ENCODE measurements around the gene ARID1B. TPM values are rescaled to one million over a fixed set of nuclear protein-coding genes. Genes with fewer than 3 reads are reported as not detected.

The ARID1B gene
- total RNA-seq, 1 experiment from 2014 or later: 35.6 TPM

DNA sequence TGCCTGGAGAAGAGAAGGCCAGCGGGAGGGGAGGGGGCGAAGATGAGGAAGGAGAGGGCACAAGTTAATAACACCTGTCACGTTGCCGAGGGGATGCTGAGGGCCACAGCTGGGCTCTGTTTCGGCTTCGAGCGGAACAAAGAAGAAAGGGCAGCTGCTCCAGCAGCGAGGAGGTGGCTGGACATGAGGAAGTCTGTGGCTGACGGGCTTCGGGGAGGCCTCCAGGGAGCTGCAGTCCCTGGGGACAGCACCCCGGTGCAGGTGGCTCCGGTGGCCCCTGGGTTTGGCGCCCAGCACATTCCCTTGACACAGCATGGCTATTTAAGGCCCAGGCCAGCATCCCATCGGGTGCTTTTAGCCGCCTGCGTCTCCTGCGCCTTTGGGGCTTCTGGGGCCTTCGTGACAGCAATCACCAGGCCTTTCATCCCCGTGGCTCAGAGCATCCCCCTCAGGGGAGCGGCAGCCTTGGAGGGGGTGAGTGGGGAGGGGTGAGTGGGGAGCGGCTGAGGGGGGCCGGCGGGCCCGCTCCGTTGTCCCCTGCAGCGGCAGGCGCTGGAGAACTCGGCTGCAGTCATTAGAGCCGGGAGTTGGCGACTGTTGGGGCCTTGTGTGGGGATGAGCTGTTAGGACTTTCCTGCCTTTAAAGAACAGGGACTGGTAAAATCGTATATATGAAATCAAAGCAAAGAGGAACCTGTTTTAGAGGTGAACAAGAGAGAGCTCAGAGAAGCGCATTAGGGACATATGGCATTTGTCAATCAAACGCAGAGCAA, 447.2 kb downstream of the ARID1B start:
- ATAC-seq (no peak), DNase-seq (ENCODE audit: low read depth, low spot score) (no peak)
- POLR2A ChIA-PET: no interaction called here
- Histone ChIP-seq H3K4me3 (replicated peaks in 1 of 2; ENCODE audit: low read depth in 1 of 2, low read length in 2 of 2) (no peak overlapping the region), H3K4me1 (ENCODE audit: control insufficient read depth in 1 of 2, insufficient read depth in 2 of 2, low read length in 2 of 2) (peaks cover 17 to 38% of the 10 kb centered on the region in 2 experiments), H3K27ac (ENCODE audit: low read depth, low read length) (no peak overlapping the region), H3K36me3 (ENCODE audit: control insufficient read depth in 1 of 2, insufficient read depth in 2 of 2, low read length in 2 of 2) (no peaks in the 10 kb centered on the region), H4K20me1 (ENCODE audit: insufficient read depth) (no peaks in the 10 kb centered on the region), H2AFZ (ENCODE audit: low read depth, low read length, poor library complexity, severe bottlenecking) (no peak overlapping the region), H3K79me2 (ENCODE audit: insufficient read depth, low read length) (no peaks in the 10 kb centered on the region), H3K9me2 (ENCODE audit: insufficient read depth) (no peaks in the 10 kb centered on the region; the same call in 1 of the 2 replicates), H3K4me2 (ENCODE audit: low read length) (no peak overlapping the region), H3K9ac (ENCODE audit: low read length) (no peak overlapping the region), H3K9me3 (ENCODE audit: control insufficient read depth in 1 of 2, insufficient read depth in 1 of 2, low read depth in 1 of 2, low read length in 2 of 2) (no peaks in the 10 kb centered on the region), H3K27me3 (ENCODE audit: insufficient read depth, low read length) (no peaks in the 10 kb centered on the region)
- TF ChIP-seq POLR2A (IDR thresholded peaks at IDR 0.05; ENCODE audit: borderline replicate concordance, extremely low read depth, insufficient read depth, insufficient read length) (no peak), ELF1 (IDR thresholded peaks at IDR 0.05; ENCODE audit: borderline replicate concordance, low read depth) (no peak), SP1 (IDR thresholded peaks at IDR 0.05; ENCODE audit: low read depth) (no peak), TCF7L2 (IDR thresholded peaks at IDR 0.05; ENCODE audit: borderline replicate concordance, extremely low read depth, insufficient read depth, insufficient read length) (no peak), EZH2 (IDR thresholded peaks at IDR 0.05) (no peak), CBX3 (IDR thresholded peaks at IDR 0.05; ENCODE audit: low read depth) (no peak), YY1 (IDR thresholded peaks at IDR 0.05; ENCODE audit: extremely low read depth, insufficient replicate concordance, low read depth, low read length) (no peak), FOSL1 (IDR thresholded peaks at IDR 0.05; ENCODE audit: low read depth) (no peak), EGR1 (IDR thresholded peaks at IDR 0.05; ENCODE audit: low read depth) (no peak), CEBPB (IDR thresholded peaks at IDR 0.05; ENCODE audit: low read depth) (no peak), REST (IDR thresholded peaks at IDR 0.05; ENCODE audit: low read depth) (no peak), SIN3A (IDR thresholded peaks at IDR 0.05; ENCODE audit: low read depth) (no peak), SRF (IDR thresholded peaks at IDR 0.05; ENCODE audit: low read depth) (no peak)
- TF ChIP-seq, protein P1, sequence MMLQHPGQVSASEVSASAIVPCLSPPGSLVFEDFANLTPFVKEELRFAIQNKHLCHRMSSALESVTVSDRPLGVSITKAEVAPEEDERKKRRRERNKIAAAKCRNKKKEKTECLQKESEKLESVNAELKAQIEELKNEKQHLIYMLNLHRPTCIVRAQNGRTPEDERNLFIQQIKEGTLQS (IDR thresholded peaks at IDR 0.05): no peak
- TF ChIP-seq, protein P2, sequence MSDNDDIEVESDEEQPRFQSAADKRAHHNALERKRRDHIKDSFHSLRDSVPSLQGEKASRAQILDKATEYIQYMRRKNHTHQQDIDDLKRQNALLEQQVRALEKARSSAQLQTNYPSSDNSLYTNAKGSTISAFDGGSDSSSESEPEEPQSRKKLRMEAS (IDR thresholded peaks at IDR 0.05): no peak
- TF ChIP-seq, protein P3, sequence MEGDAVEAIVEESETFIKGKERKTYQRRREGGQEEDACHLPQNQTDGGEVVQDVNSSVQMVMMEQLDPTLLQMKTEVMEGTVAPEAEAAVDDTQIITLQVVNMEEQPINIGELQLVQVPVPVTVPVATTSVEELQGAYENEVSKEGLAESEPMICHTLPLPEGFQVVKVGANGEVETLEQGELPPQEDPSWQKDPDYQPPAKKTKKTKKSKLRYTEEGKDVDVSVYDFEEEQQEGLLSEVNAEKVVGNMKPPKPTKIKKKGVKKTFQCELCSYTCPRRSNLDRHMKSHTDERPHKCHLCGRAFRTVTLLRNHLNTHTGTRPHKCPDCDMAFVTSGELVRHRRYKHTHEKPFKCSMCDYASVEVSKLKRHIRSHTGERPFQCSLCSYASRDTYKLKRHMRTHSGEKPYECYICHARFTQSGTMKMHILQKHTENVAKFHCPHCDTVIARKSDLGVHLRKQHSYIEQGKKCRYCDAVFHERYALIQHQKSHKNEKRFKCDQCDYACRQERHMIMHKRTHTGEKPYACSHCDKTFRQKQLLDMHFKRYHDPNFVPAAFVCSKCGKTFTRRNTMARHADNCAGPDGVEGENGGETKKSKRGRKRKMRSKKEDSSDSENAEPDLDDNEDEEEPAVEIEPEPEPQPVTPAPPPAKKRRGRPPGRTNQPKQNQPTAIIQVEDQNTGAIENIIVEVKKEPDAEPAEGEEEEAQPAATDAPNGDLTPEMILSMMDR (IDR thresholded peaks at IDR 0.05 in 2 of 3, conservative IDR thresholded peaks at IDR 0.05 in 1 of 3; ENCODE audit: borderline replicate concordance in 1 of 3, insufficient read depth in 1 of 3, low read depth in 2 of 3, low read length in 2 of 3): no peak
- TF ChIP-seq, protein P4, sequence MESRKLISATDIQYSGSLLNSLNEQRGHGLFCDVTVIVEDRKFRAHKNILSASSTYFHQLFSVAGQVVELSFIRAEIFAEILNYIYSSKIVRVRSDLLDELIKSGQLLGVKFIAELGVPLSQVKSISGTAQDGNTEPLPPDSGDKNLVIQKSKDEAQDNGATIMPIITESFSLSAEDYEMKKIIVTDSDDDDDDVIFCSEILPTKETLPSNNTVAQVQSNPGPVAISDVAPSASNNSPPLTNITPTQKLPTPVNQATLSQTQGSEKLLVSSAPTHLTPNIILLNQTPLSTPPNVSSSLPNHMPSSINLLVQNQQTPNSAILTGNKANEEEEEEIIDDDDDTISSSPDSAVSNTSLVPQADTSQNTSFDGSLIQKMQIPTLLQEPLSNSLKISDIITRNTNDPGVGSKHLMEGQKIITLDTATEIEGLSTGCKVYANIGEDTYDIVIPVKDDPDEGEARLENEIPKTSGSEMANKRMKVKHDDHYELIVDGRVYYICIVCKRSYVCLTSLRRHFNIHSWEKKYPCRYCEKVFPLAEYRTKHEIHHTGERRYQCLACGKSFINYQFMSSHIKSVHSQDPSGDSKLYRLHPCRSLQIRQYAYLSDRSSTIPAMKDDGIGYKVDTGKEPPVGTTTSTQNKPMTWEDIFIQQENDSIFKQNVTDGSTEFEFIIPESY (IDR thresholded peaks at IDR 0.05; ENCODE audit: extremely low read depth, insufficient replicate concordance, low read length): no peak
- intact Hi-C loops (cut with micrococcal nuclease): no loop called here
- CTCF ChIA-PET: no interaction called here
- RAD21 ChIA-PET (ENCODE audit: low non-redundant PET in 1 of 2, low total read pairs in 2 of 2, uncharacterized antibody in 2 of 2, unreplicated experiment in 2 of 2): no interaction called here
- no TSS peak for BruUV-seq (replicated peaks)
